PC-9 (cell line): ENCODE results near the gene C5orf46.

Experiments used
- CTCF ChIP-seq: fragments of 200-600 bp; sonication (generic); conservative IDR thresholded peaks from 2 replicates; pipeline ENCODE4 v1.6.1; 2017; ENCODE audit warnings: mixed run types, antibody characterized with exemption, mild to moderate bottlenecking, moderate library complexity
- EZH2 ChIP-seq: fragments of 200-600 bp; sonication (generic); IDR thresholded peaks from 2 replicates; pipeline ENCODE4 v1.8.0; 2017; ENCODE audit warnings: antibody characterized with exemption, low read depth

- TF ChIP-seq CTCF, result no peak
- no peak for TF ChIP-seq EZH2
Measured at GRCh38 chr5:147898875-147899401, 7.4 kb downstream of the C5orf46 start.
